Uterus (tissue), 2 donors: ENCODE measurements around the gene UFD1.

Experiments used
- POLR2A ChIP-seq, 2 donors: fragments of 450-650 bp; IDR thresholded peaks; one replicate each; pipeline ENCODE4 v1.6.1; 2016; ENCODE audit warnings: antibody characterized with exemption in 2 of 2, mild to moderate bottlenecking in 1 of 2, moderate library complexity in 1 of 2
- TF ChIP-seq, protein P1 (sequence below), 4 experiments: fragments of 200-600 bp in 2 of 4; fragments of 450-650 bp in 2 of 4; sonication (generic) in 2 of 4; IDR thresholded peaks; one replicate each; pipeline ENCODE4 v1.5.1; 2016 to 2019; ENCODE audit warnings: antibody characterized with exemption in 4 of 4, mild to moderate bottlenecking in 2 of 4, moderate library complexity in 1 of 4

DNA sequence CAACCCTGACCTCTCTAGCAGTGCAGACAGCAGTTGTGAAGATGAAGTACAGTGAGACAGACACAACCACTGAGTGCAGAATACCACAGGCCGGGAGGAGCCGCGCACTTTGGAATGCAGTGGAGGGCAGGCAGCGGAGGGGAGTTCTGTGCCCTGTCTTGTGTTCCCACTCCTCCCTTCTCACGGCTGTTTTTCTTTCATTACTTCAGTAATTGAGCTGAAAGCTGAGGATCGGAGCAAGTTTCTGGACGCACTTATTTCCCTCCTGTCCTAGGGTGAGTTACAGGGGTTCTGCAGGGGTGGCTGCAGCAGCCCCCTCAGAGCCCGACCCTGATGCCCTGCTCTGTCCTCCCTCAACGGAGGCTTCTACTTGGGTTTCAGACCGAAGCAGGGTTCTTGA lies 39.6 kb upstream of the UFD1 start:
- TF ChIP-seq, protein P1, sequence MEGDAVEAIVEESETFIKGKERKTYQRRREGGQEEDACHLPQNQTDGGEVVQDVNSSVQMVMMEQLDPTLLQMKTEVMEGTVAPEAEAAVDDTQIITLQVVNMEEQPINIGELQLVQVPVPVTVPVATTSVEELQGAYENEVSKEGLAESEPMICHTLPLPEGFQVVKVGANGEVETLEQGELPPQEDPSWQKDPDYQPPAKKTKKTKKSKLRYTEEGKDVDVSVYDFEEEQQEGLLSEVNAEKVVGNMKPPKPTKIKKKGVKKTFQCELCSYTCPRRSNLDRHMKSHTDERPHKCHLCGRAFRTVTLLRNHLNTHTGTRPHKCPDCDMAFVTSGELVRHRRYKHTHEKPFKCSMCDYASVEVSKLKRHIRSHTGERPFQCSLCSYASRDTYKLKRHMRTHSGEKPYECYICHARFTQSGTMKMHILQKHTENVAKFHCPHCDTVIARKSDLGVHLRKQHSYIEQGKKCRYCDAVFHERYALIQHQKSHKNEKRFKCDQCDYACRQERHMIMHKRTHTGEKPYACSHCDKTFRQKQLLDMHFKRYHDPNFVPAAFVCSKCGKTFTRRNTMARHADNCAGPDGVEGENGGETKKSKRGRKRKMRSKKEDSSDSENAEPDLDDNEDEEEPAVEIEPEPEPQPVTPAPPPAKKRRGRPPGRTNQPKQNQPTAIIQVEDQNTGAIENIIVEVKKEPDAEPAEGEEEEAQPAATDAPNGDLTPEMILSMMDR (IDR thresholded peaks at IDR 0.05), result no peak
- no peak for TF ChIP-seq POLR2A (IDR thresholded peaks at IDR 0.05)
